PC-3 (cell line): Measurements from ENCODE around the gene OR2W3. TPM values are rescaled to one million over a fixed set of nuclear protein-coding genes. Genes with fewer than 3 reads are reported as not detected.

Experiments
- ATAC-seq: fragments of 200-7000 bp; cut with Tn5 transposase; 2 replicates; pipeline ENCODE4 v1.9.1; 2020; ENCODE audit warnings: mild to moderate bottlenecking, moderate library complexity
- BruUV-seq: library from RNA; stranded (reverse); fragments of 400-500 nt; replicated peaks from 2 replicates; lab custom pipeline; 2021; lab: Mats Ljungman, UMichigan
- CTCF ChIA-PET: fragments of 300-600 bp; sonication (Branson Sonifier 250); formaldehyde crosslinking; loops from one replicate; lab custom pipeline; 2022; ENCODE audit warnings: antibody characterized with exemption; lab: Charles Lee
- POLR2A ChIA-PET: fragments of 300-600 bp; sonication (Branson Sonifier 250); formaldehyde crosslinking; loops from one replicate; lab custom pipeline; 2022; ENCODE audit warnings: antibody characterized with exemption; ENCODE audit not compliant: unreplicated experiment; lab: Charles Lee
- DNase-seq: peaks from one replicate; pipeline ENCODE4 v3.0.0-alpha.2; 2015
- H2AFZ ChIP-seq: fragments of 300-600 bp; sonication (generic); 2 replicates; pipeline ENCODE4 v1.6.0; 2016; ENCODE audit warnings: antibody characterized with exemption, low read length
- H3F3A ChIP-seq: fragments of 300-600 bp; sonication (generic); one replicate; pipeline ENCODE4 v1.6.0; 2017; ENCODE audit warnings: antibody characterized with exemption, low read length, control low read depth, mild to moderate bottlenecking; ENCODE audit not compliant: unreplicated experiment
- H3K27ac ChIP-seq: fragments of 300-600 bp; sonication (generic); 2 replicates; pipeline ENCODE4 v1.5.1; 2016; ENCODE audit warnings: mild to moderate bottlenecking, low read length
- H3K27me3 ChIP-seq: fragments of 300-600 bp; sonication (generic); 2 replicates; pipeline ENCODE4 v1.6.1; 2016; ENCODE audit warnings: low read length, mixed read lengths
- H3K36me3 ChIP-seq: fragments of 300-600 bp; sonication (generic); 2 replicates; pipeline ENCODE4 v1.6.1; 2016; ENCODE audit warnings: low read depth, mixed run types, low read length, mixed read lengths
- H3K4me1 ChIP-seq: fragments of 300-600 bp; sonication (generic); 2 replicates; pipeline ENCODE4 v1.5.1; 2016; ENCODE audit warnings: low read length; ENCODE audit not compliant: insufficient read depth
- H3K4me2 ChIP-seq: fragments of 300-600 bp; sonication (generic); 2 replicates; pipeline ENCODE4 v1.6.0; 2016; ENCODE audit warnings: low read length
- H3K4me3 ChIP-seq: fragments of 300-600 bp; sonication (generic); 2 replicates; pipeline ENCODE4 v1.5.1; 2016; ENCODE audit warnings: mild to moderate bottlenecking, low read length, mixed read lengths
- H3K79me2 ChIP-seq: fragments of 300-600 bp; sonication (generic); 2 replicates; pipeline ENCODE4 v1.6.1; 2017; ENCODE audit warnings: low read length, mixed read lengths
- H3K9ac ChIP-seq: fragments of 300-600 bp; sonication (generic); 2 replicates; pipeline ENCODE4 v1.6.0; 2016; ENCODE audit warnings: mild to moderate bottlenecking, low read length
- H3K9me2 ChIP-seq: fragments of 300-600 bp; sonication (generic); replicated peaks from 2 replicates; pipeline ENCODE4 v1.6.1; 2016; ENCODE audit warnings: mixed run types, low read length, mixed read lengths
- H3K9me3 ChIP-seq: fragments of 300-600 bp; sonication (generic); 2 replicates; pipeline ENCODE4 v1.6.1; 2016; ENCODE audit warnings: low read length, mixed read lengths
- H4K20me1 ChIP-seq: fragments of 300-600 bp; sonication (generic); 2 replicates; pipeline ENCODE4 v1.6.1; 2016; ENCODE audit warnings: low read length, mixed read lengths
- CTCF ChIP-seq: fragments of 300-600 bp; sonication (generic); conservative IDR thresholded peaks from 2 replicates; pipeline ENCODE4 v1.5.1; 2017; ENCODE audit warnings: antibody characterized with exemption, low read depth, mild to moderate bottlenecking, low read length
- EZH2 ChIP-seq: fragments of 300-600 bp; sonication (generic); IDR thresholded peaks from one replicate; pipeline ENCODE4 v1.6.1; 2017; ENCODE audit warnings: antibody characterized with exemption, mild to moderate bottlenecking, low read length; ENCODE audit not compliant: unreplicated experiment
- EZH2phosphoT487 ChIP-seq: fragments of 300-600 bp; sonication (generic); IDR thresholded peaks from 2 replicates; pipeline ENCODE4 v1.6.1; 2018; ENCODE audit warnings: mild to moderate bottlenecking, antibody characterized with exemption, low read length, borderline replicate concordance
- intact Hi-C: fragments of 100-400 bp; cut with micrococcal nuclease; formaldehyde crosslinking; loops from 2 replicates; pipeline ENCODE4 v1.9.0; 2023
- total RNA-seq: library from RNA; depleted of rRNA; stranded (reverse); fragments of >200 nt; gene quantifications from 2 replicates; pipeline ENCODE4 v1.2.3, GENCODE V29; 2014

The OR2W3 gene
- total RNA-seq, 1 experiment from 2014 or later, result 4.5 TPM

GRCh38 chr1:247849616-247850015 lies 45.8 kb upstream of the OR2W3 start:
- Histone ChIP-seq H2AFZ (no peak overlapping the region), H3K36me3 (no peaks in the 10 kb centered on the region), H3K9me2 (no peaks in the 10 kb centered on the region), H4K20me1 (no peaks in the 10 kb centered on the region), H3K79me2 (no peaks in the 10 kb centered on the region), H3K4me2 (peak overlapping the region; percentile 51), H3K27me3 (no peaks in the 10 kb centered on the region), H3K9ac (no peak overlapping the region), H3K9me3 (no peaks in the 10 kb centered on the region), H3K4me3 (no peak overlapping the region), H3F3A (no peaks in the 10 kb centered on the region), H3K27ac (0 out of 2 replicates have a peak overlapping the region, but pooled peaks have one; percentile 3), H3K4me1 (peaks cover 19% of the 10 kb centered on the region)
- ATAC-seq (peak; percentile 90), DNase-seq (peak; percentile 97)
- no TSS peak for BruUV-seq
- CTCF ChIA-PET, result no interaction called here
- TF ChIP-seq EZH2 (no peak), EZH2phosphoT487 (no peak), CTCF (no peak)
- POLR2A ChIA-PET, result no interaction called here
- intact Hi-C loops, result loop anchor here (1.0 to 2.0 kb wide), 2 partner anchors 8 to 21 kb away; partner anchors contain the start of gene TRIM58

- Histone ChIP-seq H3F3A (no peaks in the 10 kb centered on the region), H3K4me3 (no peak overlapping the region), H2AFZ (no peak overlapping the region), H3K79me2 (peaks cover 23% of the 10 kb centered on the region), H3K4me2 (no peak overlapping the region), H3K9me2 (no peaks in the 10 kb centered on the region), H3K4me1 (peaks cover 32% of the 10 kb centered on the region), H4K20me1 (0 out of 2 replicates have a peak, but pooled peaks cover 4% of the 10 kb centered on the region), H3K27ac (no peak overlapping the region), H3K9me3 (no peaks in the 10 kb centered on the region), H3K27me3 (no peaks in the 10 kb centered on the region), H3K9ac (no peak overlapping the region), H3K36me3 (no peaks in the 10 kb centered on the region)
- intact Hi-C loops, result loop anchor here (5.0 kb wide), 2 partner anchors 108 to 278 kb away; partner anchors contain the start of gene OR14A2
- no peak for ATAC-seq
- no TSS peak for BruUV-seq
- POLR2A ChIA-PET, result no interaction called here
- CTCF ChIA-PET, result no interaction called here
- TF ChIP-seq EZH2, result no peak
- TF ChIP-seq EZH2phosphoT487, result no peak
- no peak for TF ChIP-seq CTCF
- no peak for DNase-seq
Measured at GRCh38 chr1:247854899-247855545, 40.4 kb upstream of the OR2W3 start.

- Histone ChIP-seq H3K36me3 (peaks cover 3% of the 10 kb centered on the region; the same call in 1 of the 2 replicates), H3K79me2 (peaks cover 30% of the 10 kb centered on the region), H3K27ac (no peak overlapping the region)
Measured at GRCh38 chr1:247855911-247856310, 39.5 kb upstream of the OR2W3 start.

More at GRCh38 chr1:247855911-247856310, 39.5 kb upstream of the OR2W3 start:
- CTCF ChIA-PET, result no interaction called here
- H3K9ac ChIP-seq, result no peak overlapping the region
- H3K9me3 ChIP-seq, result no peaks in the 10 kb centered on the region
- peaks cover 26% of the 10 kb centered on the region for H3K4me1 ChIP-seq
- no peaks in the 10 kb centered on the region for H3K9me2 ChIP-seq
- intact Hi-C loops, result loop anchor here (5.0 kb wide), 2 partner anchors 109 to 279 kb away; partner anchors contain the start of gene OR14A2
- no peak overlapping the region for H3K4me2 ChIP-seq
- BruUV-seq, result no TSS peak
- TF ChIP-seq EZH2 (no peak), EZH2phosphoT487 (no peak), CTCF (no peak)
- no peak for ATAC-seq
- POLR2A ChIA-PET, result no interaction called here
- no peak overlapping the region for H3K4me3 ChIP-seq
- H2AFZ ChIP-seq, result no peak overlapping the region
- no peaks in the 10 kb centered on the region for H3F3A ChIP-seq
- H4K20me1 ChIP-seq, result 0 out of 2 replicates have a peak, but pooled peaks cover 4% of the 10 kb centered on the region
- H3K27me3 ChIP-seq, result no peaks in the 10 kb centered on the region
- peak; percentile 52 for DNase-seq
